Hematopoietic multipotent progenitor cell treated with erythropoietin and hydrocortisone succinate and interleukin-3 and kit ligand, for 8 days (in vitro differentiated cells): Measurements from ENCODE around the gene NT5E.
"Not testable (repeated sequence)": the region's sequence is repeated elsewhere in the genome, so short reads cannot be mapped to it uniquely, and the experiment has no call there.

Experiments used
- DNase-seq: peaks from one replicate; pipeline ENCODE4 v3.0.0-alpha.2; 2015

The NT5E gene

DNA sequence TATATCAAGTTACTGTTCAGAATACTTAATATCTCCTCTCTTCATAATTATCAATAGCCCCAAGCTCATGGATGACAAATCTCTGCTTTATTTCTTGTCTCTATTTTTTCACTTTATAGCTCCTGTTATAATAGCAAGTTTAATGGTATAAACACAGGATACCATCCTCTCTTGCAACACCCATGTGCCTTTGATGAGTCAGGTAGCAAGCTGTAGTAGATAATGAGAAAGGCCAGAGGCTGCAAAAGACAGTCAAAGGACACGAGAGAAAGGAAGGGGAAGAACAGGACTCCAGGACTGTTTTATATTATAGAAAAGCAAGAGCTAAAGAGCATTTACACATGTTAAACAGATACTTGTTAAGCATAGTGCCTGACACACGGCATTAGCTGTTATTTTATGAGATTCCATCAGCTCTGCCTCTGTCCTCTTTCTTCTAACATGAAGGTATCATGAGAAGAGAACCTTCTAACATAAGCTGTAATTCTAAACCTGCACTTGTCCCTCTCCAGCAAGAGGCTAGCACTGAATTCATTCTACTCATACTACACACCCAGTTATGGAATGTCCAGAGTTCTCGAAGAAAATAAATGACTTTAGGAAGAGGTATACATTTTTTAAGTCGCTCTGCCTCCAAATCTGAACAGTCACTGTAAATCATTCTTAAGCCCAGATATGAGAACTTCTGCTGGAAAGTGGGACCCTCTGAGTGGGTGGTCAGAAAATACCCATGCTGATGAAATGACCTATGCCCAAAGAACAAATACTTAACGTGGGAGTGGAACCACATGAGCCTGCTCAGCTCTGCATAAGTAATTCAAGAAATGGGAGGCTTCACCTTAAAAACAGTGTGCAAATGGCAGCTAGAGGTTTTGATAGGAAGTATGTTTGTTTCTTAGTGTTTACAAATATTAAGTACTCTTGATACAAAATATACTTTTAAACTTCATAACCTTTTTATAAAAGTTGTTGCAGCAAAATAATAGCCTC, 45.0 kb downstream of the NT5E start:
- no peak for DNase-seq

DNA sequence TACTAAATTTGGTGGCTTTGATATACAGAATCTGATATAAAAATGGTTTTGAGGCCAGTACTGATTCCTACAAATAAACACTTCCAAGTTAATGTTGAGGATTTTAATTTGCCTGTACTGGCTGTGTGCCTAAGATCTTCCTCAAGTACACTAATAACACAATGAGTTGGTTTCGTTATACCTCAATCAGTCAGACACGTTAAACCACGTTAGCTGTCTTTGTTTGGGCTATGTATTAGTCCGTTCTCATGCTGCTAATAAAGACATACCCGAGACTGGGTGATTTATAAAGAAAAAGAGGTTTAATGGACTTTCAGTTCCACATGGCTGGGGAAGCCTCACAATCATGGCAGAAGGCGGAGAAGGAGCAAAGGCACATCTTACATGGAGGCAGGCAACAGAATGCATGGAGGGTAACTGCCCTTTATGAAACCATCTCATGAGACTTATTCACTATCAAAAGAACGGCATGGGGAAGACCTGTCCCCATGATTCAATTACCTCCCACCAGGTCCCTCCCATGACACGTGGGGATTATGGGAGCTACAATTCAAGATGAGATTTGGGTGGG, 46.2 kb downstream of the NT5E start:
- no peak for DNase-seq

DNA sequence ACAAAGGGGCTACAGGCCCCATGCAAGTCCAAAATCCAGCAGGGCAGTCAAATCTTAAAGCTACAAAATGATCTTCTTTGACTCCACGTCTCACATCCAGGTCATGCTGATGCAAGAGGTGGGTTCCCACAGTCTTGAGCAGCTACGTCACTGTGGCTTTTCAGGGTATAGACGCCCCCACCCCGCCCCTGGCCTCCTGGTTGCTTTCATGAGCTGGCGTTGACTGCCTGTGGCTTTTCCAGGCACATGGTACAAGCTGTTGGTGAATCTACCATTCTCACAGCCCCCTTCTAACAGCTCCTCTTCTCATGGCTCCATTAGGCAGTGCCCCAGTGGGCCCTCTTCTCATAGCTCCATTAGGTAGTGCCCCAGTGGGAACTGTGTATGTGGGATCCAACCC, 47.0 kb downstream of the NT5E start:
- DNase-seq, result no peak

DNA sequence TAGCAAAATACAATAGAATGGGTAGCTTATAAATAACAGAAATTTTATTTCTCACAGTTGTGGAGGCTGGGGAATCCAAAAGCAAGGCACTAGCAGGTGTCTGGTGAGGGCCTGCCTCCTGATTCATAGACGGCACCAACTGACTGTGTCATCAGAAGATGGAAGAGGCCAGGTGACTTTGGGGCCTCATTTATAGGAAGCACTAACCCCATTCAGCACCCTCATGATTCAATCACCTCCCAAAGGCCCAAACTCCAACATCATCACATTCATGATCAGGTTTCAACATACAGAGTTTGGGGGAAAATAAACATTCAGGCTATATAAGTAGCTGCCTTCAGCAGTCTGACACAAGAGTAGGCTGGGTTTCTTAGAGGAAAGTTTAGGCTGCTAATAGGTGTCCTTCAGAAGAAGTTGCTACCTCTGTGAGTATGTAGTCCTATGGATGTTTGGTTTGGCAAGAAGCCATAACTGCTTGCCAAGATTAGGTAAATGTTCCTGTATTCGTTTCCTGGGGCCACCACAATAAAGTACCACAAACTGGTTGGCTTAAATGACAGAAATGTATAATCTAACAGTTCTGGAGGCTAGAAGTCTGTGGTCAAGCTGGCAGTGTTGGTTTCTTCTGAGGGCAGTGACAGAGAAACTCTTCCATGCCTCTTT, 48.8 kb downstream of the NT5E start:
- DNase-seq, result peak; percentile 19

DNA sequence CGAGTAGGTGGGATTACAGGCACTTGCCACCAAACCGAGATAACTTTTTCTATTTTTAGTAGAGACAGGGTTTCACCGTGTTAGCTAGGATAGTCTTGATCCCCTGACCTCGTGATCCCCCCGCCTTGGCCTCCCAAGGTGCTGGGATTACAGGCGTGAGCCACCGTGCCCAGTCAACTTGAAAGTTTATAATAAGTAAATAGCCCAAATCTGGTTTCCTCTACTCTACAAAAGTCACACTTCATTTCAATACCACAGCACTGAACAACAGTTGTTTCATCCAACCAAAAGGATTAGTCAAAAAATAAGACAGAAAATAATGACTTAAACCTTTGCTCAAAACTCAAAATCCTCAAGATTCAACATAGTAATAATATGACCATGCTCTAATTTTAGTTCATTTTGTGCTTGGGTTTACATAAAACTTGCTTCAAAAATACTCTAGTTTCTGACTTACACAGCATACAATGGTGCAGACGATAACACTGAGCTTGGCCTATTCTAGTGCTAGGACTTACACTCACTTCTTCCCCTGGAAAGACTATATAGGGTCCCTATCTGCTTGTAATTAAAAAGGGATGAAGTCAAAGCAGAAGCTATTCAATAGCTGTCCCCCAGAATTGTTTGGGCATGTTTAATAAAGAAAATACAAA, 56.7 kb downstream of the NT5E start:
- no peak for DNase-seq

DNA sequence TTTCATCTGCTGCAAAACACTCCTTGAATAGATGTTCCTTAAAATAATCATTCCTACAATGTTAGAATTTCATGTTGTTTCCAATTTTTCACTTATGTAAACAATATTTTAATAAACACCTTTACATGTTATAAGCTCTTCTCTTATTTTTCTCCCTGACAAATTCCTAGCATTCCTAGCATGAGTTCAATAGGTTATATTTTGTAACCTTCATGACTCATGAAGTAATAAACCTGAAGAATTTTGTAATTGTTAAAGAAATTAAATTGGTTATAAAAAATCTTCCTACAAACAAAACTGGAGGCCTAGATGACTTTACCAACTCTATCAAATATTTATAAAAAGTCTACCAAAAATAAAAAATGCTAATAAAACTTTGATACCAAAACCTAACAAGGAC, 66.3 kb downstream of the NT5E start:
- no peak for DNase-seq

DNA sequence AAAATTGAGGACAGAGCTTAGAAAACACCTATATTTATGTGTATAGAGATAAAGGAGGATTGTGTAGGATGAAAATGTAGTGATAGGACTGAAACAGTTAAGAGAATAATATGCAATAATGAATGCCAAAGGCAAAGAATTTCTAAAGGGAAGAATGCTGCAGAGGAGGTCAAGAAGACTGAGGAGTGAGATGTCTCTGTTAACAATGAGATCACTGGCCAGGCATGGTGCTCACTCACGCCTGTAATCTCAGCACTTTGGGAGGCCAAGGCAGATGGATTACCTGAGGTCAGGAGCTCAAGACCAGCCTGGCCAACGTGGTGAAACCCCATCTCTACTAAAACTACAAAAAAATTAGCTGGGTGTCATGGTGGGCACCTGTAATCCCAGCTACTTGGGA, 74.4 kb downstream of the NT5E start:
- DNase-seq, result not testable (repeated sequence)

DNA sequence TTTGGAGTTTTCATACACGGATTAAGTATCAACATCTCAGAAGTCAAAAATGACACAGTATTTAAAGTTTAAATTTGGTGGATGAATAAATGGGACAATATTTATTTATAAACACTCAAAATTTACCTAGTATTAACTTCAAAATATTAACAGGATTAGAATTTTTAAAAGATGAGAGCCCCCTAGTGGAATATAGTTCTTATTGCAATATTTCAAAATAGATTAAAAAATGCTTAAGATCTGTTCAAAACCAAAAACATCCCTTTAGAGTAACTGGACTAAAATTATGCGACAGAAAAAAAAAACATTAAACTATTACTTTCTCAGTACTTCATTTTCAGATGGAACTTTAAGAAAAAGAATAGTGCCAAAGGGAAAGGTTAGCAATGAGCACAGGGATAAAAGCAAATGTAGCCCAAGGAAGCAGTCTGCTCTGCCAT, 87.2 kb downstream of the NT5E start:
- peak; percentile 40 for DNase-seq

DNA sequence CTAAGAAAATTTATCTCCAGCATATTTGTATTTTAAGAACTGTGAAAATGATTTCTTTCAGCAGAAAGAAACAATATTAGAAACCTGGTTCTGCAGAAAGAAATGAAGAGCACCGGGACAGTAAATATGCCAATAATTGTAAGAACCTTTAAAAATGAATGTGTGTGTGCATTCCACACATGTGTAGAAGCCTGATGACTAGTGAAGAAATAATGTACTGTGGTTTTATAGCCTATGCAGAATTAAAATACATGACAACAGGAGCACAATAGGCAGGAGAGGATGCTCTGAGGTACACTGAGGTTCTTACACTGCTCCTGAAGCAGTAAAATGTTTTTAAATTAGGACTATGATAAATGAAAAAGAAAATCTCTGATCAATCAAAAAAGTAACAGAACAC, 94.9 kb downstream of the NT5E start:
- no peak for DNase-seq
